ENCODE results near the gene CDC20. TPM values are rescaled to one million over a fixed set of nuclear protein-coding genes. Genes with fewer than 3 reads are reported as not detected.

Gene CDC20
- 46.8 and 117 TPM in 2 replicates for total RNA-seq

DNA sequence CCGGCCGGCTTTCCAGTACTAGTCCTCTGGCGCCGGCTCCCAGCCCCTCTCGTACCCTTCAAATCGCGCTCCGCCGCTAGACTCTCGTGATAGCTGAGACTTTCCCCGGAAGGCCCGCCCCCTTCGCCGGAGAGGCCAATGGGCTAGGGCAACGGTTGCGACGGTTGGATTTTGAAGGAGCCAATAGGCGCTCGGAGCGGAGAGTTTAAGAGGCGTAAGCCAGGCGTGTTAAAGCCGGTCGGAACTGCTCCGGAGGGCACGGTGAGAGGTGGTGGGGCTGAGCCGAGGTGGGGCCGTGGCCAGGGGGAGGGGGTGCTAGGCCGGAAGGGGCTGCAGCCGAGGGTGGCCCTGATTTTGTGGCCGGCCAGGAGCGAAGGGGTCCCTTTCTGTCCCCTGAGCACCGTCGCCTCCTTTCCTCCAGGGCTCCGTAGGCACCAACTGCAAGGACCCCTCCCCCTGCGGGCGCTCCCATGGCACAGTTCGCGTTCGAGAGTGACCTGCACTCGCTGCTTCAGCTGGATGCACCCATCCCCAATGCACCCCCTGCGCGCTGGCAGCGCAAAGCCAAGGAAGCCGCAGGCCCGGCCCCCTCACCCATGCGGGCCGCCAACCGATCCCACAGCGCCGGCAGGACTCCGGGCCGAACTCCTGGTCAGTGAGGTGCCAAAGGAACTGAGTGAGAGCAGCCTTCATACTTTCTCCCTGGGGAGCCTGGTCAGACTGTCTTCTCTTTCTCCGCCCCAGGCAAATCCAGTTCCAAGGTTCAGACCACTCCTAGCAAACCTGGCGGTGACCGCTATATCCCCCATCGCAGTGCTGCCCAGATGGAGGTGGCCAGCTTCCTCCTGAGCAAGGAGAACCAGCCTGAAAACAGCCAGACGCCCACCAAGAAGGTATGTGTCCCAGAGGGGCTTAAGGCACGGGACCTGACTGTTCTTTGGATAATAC lies at the start of gene CDC20:
TSS of gene CDC20 (plus strand) at position 236 of the 948 bp plus-strand sequence. CDS start at position 471, 235 bp downstream.

DNA sequence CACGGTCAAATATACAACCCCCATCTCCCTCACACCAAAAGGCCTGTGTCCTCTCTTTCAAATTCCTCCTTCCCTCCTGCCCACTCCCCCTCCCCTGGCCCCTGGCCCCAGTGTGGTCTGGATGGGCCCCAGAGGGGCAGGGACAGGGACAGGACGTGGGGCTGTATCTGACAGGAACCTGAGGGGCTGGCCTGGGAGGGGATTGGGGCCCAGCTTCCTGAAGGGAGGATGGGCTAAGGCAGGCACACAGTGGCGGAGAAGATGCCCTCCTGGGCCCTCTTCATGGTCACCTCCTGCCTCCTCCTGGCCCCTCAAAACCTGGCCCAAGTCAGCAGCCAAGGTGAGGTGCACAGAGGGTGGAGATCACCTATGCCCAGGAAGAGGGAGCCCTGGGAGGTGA lies 21.2 kb upstream of the CDC20 start, which contains the start of gene MPL:
TSS of gene MPL (plus strand) at position 231 of the 400 bp plus-strand sequence. CDS start at position 262, 31 bp downstream.

DNA sequence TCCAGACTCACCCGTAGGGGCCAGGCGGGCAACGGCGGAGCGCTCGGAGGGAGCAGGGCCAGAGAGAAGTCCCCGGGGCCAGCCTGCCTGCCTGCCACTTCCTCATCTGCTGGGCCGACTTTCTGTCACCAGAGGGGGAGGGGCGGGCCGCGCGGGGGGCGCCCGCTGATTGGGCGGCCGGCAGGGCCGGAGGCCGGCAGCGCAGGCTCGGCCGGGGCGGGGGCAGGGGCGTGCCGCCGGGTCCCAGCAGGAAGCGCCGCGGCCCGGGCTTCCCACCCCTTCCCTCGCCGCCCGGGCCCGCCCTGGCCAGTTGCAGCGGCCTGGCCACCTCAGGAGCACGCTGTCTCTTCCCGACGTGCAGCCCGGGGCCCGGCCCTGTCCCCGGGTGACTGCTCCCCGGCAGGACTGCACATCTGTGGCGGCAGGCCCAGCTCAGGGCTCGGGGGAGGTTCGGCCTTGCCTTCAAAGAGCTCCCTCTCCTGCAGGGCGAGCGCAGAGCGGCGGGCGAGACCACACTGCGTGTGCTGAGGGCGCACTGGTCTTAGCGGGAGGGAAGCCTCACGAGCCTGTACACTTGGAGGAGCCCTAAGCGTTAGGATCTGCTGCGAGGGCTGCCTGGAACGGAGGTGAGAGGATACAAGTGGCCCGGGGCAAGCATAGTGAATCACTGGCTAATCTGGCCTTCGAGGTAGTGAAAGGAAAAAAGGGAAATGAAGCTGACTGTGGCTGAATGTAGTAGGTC lies 9.3 kb downstream of the CDC20 start, which contains the start of gene ELOVL1:
TSS of gene ELOVL1 (minus strand) at position 108 of the 742 bp plus-strand sequence. CDS start 2,402 bp downstream, outside the sequence.

DNA sequence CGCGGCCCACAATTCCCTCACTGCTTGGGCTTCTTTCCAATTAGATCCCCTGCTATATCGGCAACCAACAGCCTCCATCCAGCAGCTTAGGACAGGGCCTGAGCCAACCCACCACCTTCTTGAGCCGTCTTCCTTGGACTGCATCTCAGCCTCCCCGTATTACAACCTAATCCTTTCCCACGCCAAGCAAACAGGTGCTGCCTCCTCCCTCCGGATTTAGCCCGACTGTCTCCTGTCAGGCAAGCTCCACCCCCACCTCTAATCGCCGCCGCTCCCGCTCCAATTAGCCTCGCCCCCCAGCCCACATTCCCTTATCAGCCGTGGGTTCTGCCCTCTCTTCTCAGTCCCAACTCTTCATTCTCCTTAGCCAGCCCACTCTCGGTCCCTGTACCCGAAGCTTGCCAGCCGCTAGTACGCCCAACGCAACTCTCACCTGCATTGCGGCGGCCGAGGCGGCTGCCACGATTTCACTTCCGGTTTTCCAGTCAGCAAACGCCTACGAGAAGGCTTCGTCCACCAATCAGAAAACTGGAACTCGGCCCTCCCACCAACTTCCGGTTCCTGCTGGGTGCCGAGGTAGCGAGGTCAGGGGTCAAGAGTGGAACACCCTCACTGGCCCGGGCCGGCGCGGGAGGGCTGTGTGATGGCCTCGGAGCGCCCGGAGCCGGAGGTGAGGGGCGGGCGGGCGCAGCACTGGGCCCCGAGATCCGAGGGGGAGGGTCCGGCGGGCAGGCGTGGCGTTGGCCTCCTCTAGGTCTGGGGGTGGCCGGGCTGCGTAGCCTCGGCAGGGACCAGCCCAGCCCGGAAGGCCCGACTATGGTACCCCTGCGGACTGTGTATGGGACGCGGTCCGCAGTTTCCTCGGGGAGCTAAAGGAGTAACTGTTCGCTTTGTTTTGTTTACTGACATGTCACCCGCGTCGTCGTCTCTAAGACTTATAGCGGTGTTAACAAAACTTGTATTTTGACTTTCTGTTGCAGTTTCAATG lies 30.8 kb downstream of the CDC20 start, which contains the start of the genes MED8 and SZT2:
TSS of gene MED8 (minus strand) at position 475 of the 988 bp plus-strand sequence. CDS start at position 439, 36 bp downstream.
TSS of gene SZT2 (plus strand) at position 574 of the 988 bp plus-strand sequence. CDS start at position 644, 70 bp downstream.

Other genes starting within 250 kb of the CDC20 start
- 29.1 and 73.8 TPM in 2 replicates for gene EBNA1BP2, start 186.7 kb upstream of the CDC20 start, total RNA-seq
- under 0.01 TPM in 1 of 2 replicates, not detected in the other for gene CFAP57, start 186.7 kb upstream of the CDC20 start, total RNA-seq
- 0.13 TPM in 1 of 2 replicates, not detected in the other for gene TMEM125, start 89.0 kb upstream of the CDC20 start, total RNA-seq
- gene C1orf210, start 73.4 kb upstream of the CDC20 start, total RNA-seq: not detected in 2 replicates
- 1.0 and 2.8 TPM in 2 replicates for gene TIE1, start 58.0 kb upstream of the CDC20 start, total RNA-seq
- not detected in 2 replicates for gene MPL, start 21.2 kb upstream of the CDC20 start, total RNA-seq
- gene ELOVL1, start 9.0 kb downstream of the CDC20 start, total RNA-seq: 28.4 and 100 TPM in 2 replicates
- 45.7 and 60.9 TPM in 2 replicates for gene MED8, start 30.8 kb downstream of the CDC20 start, total RNA-seq
- gene SZT2, start 30.9 kb downstream of the CDC20 start, total RNA-seq: 12.3 and 14.9 TPM in 2 replicates
- gene HYI, start 95.0 kb downstream of the CDC20 start, total RNA-seq: 26.1 and 123 TPM in 2 replicates
- gene PTPRF, start 171.9 kb downstream of the CDC20 start, total RNA-seq: 59.1 and 98.5 TPM in 2 replicates

All from epithelial cell of alveolus of lung (primary cell).